DMS53 treated with DMSO at 0.1 percent for 48 hours (cell line): ENCODE data around the gene RPS15.

Experiments used
- DNase-seq: peaks from one replicate; lab custom pipeline; 2025; ENCODE audit not compliant: unreplicated experiment; lab: John Stamatoyannopoulos, UW

The RPS15 gene

DNA sequence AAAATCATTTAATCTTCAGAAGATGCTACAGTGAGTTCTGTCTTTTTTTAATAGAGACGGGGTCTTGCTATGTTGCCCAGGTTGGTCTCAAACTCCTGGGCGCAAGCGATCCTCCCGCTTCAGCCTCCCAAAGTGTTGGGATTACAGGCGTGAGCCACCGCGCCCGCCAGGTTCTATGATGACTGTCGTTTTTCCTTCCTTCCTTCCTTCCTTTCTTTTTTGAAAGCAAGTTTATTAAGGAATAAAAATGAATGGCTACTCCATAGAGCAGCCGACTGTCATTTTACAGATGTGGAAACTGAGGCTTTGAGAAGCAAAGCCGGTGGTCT is 36.3 kb upstream of the RPS15 start:
- DNase-seq, result no peak

DNA sequence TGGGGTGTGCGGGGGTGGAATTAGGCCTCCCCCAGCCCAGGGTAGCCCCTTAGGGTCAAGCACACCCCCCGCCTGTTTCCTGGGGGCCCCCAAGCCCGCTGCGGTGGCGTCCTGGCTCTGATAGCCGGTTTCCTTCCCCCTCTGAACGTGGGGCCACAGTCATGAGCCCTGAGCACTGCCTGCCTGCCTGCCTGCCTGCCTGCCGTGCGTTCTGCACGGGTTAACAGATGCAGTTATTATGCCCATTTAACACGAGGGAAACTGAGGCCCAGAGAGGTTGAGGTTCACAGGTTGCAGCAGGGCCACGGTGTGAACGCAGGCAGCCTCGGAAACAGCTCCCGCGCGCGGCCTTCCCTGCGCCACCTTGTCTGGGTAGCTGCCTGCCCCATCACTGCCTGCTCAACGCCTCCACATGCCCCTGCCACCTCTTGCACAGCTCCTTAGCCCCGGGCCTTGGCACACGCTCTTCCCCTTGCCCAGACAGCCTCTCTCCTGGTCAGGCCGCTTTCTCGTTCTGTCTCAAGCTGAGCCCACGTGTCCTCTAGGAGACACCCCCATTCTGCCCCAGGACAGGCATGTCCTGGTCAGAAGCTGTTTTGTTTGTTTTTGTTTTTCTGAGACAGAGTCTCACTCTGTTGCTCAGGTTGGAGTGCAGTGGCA is 35.7 kb upstream of the RPS15 start:
- DNase-seq, result no peak

DNA sequence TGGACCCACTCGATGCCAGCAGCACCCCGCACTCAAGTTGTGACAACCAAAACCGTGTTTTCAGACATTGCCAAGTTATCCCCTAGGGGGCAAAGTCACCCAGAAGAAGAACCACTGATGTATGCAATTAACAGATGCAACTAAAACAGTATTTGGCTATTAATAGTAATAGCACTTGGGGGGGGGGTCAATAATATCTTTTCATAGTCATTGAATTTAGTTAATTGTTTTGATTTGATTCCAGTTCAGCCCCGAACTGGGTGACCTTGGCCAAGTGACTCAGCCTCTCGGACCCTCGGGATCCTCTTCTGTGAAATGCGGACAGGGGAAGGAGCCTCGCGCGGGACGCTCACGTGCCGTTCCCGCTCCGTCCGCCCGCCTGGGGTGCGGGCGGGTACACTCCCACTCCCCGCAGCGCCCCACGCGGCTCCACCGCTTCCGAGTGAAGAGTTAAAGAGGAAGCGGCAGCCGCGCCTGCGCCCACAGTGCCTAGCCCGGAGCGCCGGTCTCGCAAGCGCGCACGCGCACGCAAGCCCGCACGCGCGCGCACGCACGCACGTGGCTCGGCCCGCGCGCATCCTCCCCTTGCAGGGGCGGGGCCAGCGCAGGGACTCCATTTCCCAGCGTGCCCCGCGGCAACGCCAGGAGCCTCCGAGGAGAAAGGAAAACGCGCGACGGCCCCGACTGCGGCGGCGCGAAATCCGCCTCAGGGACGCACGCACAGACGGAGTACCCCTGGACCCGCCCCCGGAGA is 31.2 kb upstream of the RPS15 start:
- DNase-seq, result peak; percentile 78

DNA sequence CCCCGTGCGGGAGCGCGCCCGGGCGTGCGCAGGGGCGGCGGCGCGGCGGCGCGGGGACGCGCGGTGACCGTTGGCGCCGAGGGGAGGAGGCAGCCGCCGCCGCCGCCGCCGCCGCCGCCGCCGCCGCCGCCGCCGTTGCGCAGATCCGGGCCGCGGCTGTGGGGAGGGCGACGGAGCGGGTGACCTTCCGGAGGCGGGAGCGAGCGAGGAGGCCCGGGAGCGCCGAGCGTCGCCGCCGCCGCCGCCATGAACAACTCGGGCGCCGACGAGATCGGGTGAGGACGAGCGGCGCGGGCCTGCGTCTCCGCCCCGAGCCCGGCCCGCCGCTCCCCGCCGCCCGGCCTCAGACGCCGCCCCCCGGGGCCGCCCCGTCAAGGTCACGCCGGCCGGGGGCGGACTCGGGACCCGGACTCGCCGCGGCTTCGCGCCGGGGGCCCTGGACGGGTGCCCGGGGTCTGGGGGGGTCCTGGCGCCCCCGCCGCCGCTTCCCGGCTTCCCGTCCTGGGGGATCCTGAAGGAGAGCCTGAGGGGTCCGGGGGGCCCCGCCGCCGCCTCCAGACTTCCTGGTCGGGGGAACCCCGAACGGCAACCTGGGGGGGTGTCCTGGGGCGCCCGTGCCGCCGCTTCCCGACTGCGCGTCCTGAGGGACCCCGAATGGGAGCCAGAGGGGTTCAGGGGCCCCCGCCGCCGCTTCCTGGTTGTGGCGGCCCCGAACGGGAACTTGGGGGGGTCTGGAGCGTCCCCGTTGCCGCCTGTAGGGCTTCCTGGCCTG is 30.5 kb upstream of the RPS15 start, which contains the start of gene DAZAP1:
TSS of gene DAZAP1 (plus strand) at position 59 of the 772 bp plus-strand sequence. CDS start at position 247, 188 bp downstream.
- DNase-seq, result no peak

DNA sequence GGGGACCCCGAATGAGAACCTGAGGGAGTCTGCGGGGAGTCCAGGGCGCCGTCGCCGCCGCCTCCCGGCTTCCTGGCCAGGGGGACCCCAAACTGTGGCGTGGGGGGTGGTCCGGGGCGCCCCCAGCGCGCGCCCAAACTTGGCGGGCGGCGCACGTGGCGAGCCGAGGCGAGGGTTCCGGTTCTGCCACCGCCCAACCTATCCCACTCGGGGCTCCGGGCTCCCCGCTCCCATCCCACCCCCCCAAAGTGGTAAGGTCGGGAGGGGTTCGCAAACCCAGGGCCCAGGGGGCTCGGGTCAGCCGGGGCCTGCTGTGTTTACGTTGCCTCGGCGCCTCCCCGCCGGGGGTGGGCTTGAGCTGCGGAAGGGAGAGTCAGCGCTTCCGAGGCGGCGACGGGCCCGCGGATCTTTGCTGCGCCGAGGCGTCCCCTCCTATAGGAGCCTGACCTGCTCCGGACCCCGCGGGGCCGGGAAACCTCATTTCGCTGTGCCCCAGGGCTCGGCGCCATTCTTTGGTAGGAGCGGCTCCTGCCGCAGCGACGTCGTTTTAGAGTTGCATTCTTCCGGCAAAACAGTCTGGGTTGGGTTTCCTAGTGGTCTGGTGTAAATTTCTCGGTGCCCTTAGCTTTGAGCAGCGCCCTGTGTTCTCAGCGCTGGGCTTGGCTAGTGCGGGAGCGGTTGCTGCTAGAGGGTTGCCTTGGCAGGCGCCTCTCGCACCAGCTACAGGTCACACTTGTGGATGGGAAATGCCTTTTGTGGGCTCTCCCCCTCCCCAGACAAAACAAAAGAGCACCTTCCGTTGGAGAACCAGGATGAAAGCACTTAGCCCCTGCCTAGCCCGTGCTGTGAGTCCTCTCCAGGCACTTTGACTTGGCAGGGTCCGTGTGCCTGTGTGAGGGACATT is 29.6 kb upstream of the RPS15 start:
- DNase-seq, result no peak

DNA sequence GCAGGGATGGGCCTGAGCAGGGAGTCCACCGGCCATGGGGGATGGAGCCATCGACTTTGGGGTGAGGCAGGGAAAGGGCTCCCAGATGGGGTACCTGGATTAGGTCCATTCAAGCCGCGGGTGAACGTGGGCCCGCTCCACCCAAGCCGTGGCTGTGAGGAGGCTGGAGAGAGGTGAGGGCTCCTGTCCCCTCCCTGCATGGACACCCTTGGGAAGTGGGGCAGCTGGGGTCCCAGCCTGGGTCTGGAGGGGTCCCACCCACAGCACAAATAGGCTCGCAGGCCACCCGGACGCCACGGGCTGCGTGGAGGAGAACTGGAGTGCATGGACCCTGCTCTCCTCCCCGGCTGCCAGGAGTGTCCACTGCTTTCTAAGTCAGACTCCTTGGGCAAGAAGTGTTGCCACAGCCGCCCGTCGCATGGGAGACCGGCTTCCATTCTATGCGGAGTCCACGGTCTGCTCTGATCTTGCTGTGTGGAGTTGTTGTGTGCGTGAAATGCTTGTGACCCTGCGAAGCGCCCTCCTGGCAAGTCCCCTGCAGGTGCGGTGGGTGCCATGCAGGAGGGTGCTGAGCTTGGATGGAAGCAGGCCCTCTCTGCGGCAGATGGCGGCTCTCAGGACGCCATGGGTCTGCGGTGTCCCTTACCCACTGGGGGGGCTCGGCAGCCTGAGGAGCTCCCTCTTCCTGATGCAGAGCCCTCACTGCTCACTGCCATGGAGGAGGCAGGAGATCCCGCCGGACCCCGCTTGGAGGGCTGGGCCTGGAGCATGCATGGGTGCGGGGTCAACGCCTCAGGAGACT is 28.8 kb upstream of the RPS15 start:
- DNase-seq, result no peak

DNA sequence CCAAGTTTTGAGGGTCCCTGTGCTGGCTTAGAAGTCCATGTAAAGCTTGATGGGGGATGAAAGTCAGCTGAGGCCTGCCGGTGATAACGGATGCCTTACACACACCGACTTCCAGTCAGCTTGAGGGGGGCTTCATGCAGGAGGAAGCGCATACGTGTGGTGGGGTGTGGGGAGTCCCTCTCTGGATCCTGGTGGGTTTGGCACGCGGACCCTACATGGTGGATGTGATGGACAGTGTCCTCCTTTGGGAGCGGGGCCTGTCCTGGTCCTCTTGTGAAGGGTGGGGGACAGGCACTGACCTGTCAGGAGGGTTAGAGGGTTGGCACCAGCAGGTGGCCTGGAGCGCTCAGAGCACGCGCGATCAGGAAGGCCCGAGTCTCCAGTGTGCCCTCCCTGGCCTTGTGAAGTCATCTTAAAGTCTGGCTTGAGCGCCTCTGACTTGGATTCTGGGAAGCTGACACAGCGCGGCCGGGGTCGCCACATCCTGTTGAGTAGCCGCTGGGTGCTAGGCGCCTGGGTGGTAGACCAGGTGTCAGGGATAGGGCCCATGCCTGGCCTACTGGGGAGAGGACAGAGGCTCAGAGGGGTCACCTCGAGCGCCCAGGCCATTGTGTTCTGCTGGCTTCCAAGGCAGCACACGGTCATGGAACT is 27.9 kb upstream of the RPS15 start:
- no peak for DNase-seq

DNA sequence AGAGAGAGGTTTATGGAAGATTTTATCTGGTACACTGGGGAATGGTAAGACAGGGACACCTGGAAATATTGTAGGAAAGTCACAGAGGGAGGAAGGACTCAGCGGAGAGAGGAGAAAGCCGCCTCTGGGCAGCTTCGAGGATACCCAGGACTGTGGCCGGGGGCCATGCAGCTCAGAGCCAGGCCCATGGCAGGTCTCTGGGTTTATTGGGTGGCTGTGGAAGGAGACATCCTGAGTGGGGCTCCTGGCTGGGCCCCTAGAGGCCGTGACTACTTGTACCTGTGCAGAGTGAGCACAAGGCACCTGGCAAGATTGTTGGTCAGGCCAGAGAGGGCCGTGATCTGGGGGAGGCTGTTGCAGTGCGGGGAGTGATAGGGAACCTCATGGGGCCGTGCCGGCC is 27.4 kb upstream of the RPS15 start:
- no peak for DNase-seq

DNA sequence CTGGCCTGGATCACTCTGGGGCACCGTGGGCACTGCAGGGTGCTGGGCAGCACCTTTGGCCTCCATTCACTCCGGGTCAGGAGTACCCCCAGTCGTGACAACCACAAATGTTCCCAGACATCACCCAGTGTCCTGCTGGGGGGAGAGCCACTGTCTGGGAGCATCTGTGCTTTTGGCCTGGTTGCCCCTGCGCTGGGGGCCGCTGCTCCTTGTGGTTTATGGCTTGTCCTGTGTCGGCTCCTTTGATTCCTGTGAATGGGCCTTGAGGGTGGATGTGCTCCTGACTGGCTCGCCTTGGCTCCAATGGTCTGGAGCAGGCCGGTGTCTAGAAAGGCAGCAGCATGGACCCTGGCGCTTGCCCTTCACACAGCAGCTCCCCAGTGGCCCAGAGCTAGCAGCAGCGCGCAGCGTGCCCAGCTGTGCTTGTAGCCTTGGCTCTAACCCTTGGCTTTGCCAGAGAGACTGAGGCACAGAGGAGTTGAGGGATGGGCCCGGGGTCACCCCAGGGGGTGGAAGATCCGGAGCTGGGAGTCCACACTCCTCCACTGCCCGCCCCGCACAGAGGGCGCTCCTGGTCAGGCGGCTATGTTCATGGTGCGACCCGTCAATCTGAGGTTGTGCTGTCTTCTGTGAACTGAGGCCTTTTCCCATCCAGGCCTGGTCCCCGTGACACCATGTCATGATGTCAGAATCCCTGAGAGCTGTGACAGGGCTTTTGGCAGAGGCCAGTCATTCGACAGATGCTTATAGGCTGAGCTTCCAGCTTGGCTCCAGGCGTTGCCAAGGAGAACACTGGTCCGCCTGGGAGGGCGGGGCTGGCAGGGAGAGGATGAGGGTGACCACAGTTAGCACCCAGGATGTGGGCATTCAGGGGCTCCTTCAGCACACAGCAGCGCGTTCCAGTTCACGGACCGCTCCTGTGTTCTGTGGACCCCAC is 26.7 kb upstream of the RPS15 start:
- DNase-seq, result no peak

DNA sequence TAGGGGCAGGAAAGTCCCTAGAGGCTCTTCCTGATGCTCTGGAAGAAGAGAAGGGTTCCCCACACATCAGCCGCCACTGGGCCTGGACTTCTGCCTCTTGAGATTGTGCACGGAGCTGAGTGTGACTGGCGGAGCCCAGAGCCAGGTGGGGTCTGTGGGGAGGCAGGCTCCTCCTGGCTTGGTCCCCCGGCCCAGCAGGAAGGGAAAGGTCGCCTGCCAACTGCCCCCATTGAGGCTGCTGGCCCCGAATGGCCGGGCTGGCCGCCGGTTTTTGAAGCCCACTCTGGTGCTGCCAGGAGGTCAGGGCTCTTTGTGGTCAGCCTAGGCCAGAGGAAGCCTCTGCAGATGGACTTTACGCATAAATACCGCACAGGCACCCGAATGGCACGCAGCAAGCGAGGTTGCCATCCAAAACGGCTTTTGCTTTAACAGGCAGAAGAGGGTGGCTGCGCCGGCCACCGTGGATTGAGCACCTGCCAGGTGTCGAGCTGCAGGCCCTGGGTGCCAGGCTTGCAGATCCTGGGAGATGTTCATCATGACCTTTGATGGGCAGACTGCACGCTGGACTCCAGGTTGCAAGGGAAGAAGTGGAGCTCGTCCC is 25.8 kb upstream of the RPS15 start:
- no peak for DNase-seq

DNA sequence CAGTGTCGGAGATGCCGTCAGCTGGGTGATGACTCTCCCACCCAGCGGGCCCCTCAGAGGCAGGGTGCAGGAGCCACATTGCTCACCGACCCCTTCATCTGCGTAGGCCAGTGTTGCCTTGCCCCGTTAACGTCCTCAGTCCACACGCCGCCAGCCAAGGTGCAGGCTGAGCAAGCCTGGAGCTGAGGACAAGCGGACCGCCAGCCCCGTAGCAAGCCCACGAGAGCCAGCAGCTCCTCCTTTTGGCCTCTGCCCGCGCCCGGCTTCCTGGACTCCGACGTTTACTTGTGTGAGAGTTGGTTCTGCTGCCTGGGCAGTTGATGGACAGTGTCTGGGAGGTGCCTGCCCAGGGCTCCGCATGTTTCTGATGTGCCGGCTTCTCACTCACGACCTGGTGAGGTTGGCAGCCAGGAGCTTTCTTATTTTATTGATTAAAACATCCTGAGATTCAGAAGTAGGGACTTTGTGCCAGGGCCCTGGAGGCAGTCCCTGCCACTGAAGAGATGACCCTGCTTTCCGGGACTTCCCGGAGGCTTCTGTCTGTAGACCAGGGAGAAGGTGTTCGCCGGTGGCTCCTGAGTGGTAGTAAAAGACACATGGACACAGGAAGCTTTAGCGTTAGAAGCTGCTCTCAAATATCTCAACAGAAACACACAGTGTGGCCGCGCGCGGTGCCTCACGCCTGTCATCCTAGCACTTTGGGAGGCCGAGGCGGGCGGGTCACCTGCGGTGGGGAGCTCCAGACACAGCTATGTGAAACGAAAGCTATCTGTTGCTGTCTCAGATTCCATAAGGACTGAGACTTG is 25.0 kb upstream of the RPS15 start:
- no peak for DNase-seq

DNA sequence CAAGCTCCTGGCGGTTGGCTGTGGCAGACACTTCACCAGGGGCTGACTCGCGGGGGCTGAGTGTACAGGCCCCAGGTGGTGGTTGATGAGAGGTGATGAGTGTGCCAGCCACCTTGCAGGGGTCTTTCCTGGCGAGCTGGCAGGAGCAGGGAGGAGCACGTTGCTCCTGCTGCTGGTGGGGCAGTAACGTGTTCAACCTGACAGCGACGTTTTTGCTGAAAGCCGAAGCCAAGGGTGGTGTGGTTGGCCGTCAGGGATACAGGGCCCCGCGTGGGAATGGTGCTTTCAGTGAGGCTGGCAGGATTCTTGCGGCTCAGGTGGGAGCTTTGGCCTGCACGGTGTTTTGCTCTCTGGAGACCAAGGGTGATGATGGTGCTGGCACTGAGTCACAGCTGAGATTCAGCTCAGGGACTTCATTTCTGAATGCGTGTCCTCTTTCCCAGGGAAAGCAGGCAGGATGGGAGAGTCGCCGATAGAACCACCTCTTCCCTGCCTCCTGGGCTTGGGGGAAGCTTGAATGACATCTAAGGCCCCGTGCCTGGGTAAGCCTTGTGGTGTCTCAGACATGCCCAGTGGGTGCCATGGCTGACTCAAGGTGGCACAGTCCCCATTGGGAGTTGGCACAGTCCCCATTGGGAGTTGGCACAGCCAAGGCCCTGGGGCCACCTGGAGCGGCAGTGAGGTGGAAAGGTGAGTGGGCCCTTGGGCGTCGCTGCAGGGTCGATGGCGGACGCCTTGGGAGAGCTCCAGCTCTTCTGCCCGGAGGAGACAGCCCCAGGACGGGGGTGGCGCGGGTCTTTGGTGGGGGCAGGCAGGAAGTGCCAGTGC is 22.0 kb upstream of the RPS15 start:
- DNase-seq, result no peak

DNA sequence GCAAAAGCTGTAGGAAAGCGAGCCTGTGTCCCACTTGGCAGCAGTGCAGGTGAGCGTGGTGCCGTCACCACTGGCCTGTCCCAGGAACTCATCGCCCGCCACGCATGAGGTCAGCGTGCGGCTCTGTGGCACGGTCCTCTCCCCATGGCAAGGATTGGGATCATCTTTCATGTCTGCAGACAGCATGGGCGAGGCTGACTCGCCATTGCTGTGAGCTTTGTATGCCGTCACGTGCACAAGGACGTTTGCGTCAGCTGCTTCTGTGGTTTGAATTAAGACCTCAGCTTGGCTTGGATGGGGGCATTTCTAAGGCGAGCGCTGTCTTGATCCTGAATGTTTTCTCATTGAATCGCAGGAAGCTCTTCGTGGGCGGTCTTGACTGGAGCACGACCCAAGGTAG is 21.1 kb upstream of the RPS15 start:
- no peak for DNase-seq

DNA sequence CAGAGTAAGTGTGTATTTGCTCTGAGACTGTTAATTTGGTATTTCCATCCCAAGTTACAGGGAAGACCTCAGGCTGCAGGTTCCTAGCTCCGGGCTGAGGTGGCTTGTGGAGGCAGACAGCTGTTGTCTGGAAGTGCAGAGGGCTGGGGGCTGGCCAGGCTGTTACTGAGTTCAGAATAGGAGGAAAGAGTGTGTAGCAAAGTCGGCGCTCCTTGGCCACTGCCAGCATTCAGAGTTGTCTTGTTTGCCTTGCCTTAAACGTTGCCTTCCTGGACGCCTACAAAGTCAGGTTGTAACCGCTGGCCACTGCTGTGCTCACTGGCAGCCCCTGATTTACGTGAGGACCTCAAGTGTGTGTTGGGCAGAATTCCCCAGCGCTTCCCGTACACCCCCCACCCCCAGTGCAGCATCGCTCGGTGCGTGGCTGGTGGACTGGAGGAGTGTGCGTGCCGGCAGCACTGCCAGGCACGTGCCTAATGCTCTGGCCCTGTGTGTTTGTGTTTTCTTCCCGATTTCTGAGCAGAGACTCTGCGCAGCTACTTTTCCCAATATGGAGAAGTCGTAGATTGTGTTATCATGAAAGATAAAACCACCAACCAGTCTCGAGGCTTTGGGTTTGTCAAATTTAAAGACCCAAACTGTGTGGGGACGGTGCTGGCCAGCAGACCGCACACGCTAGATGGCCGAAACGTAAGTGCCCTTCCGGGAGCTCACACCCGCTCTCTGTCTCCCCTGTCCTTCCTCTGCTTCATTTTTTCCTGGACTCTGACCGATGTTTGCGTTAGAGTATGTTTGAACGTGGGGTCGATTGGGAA is 20.3 kb upstream of the RPS15 start:
- no peak for DNase-seq

DNA sequence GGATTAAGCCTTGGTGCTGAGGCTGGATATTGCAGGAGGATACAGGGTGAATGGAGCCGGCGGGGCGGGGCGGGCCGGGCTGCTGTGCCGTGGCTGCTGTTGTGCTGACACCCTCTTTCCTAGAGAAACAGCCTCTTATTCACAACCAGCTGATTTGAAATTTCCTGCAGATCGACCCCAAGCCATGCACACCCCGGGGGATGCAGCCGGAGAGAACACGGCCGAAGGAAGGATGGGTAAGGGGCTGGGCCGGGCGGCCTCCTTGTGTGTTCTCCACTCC is 19.8 kb upstream of the RPS15 start:
- DNase-seq, result no peak
